NCI-H345 (cell line): ENCODE data around the gene PLA2G2D.
"Not testable (repeated sequence)": the region's sequence is repeated elsewhere in the genome, so short reads cannot be mapped to it uniquely, and the experiment has no call there.

ENCODE experiments used
- DNase-seq: peaks from one replicate; lab custom pipeline; 2025; lab: John Stamatoyannopoulos, UW

Gene PLA2G2D

GRCh38 chr1:20142001-20142710 lies 22.8 kb upstream of the PLA2G2D start:
- DNase-seq = no peak

- no peak for DNase-seq
Observed at GRCh38 chr1:20141466-20141865, 22.1 kb upstream of the PLA2G2D start.

GRCh38 chr1:20141001-20141400 lies 21.7 kb upstream of the PLA2G2D start:
- no peak for DNase-seq

- no peak for DNase-seq
Observed at GRCh38 chr1:20139776-20140612, 20.7 kb upstream of the PLA2G2D start.

GRCh38 chr1:20138961-20139550 lies 19.7 kb upstream of the PLA2G2D start, which contains the start of gene PLA2G2F:
TSS of gene PLA2G2F (plus strand) at chr1:20139323. CDS start at chr1:20139428, 105 bp downstream.
- no peak for DNase-seq

GRCh38 chr1:20138346-20138745 lies 19.0 kb upstream of the PLA2G2D start:
- no peak for DNase-seq

- no peak for DNase-seq
Observed at GRCh38 chr1:20137604-20138003, 18.3 kb upstream of the PLA2G2D start.

- no peak for DNase-seq
Observed at GRCh38 chr1:20137055-20137454, 17.7 kb upstream of the PLA2G2D start.

- no peak for DNase-seq
Observed at GRCh38 chr1:20136249-20136648, 16.9 kb upstream of the PLA2G2D start.

- DNase-seq = no peak
Observed at GRCh38 chr1:20134995-20135394, 15.7 kb upstream of the PLA2G2D start.

GRCh38 chr1:20130518-20130917 lies 11.2 kb upstream of the PLA2G2D start:
- not testable (repeated sequence) for DNase-seq

- no peak for DNase-seq
Observed at GRCh38 chr1:20126806-20127440, 7.6 kb upstream of the PLA2G2D start.

GRCh38 chr1:20126041-20126805 lies 6.9 kb upstream of the PLA2G2D start:
- DNase-seq = no peak

- no peak for DNase-seq
Observed at GRCh38 chr1:20125100-20125499, 5.8 kb upstream of the PLA2G2D start.

GRCh38 chr1:20124456-20125057 lies 5.2 kb upstream of the PLA2G2D start:
- no peak for DNase-seq

GRCh38 chr1:20123722-20124455 lies 4.6 kb upstream of the PLA2G2D start:
- no peak for DNase-seq

- no peak for DNase-seq
Observed at GRCh38 chr1:20120796-20121195, 1.5 kb upstream of the PLA2G2D start.

- DNase-seq = no peak
Observed at GRCh38 chr1:20117236-20117635, 2.1 kb downstream of the PLA2G2D start.

- no peak for DNase-seq
Observed at GRCh38 chr1:20115916-20116315, 3.4 kb downstream of the PLA2G2D start.

- DNase-seq = no peak
Observed at GRCh38 chr1:20115479-20115878, 3.9 kb downstream of the PLA2G2D start.
